ENCODE measurements around the gene MRPS26.
"Not testable (repeated sequence)": the region's sequence is repeated elsewhere in the genome, so short reads cannot be mapped to it uniquely, and the experiment has no call there.

Gene MRPS26

GRCh38 chr20:3043322-3043721 lies 2.5 kb upstream of the MRPS26 start, which contains the start of gene GNRH2:
GNRH2 (plus strand) TSS chr20:3043622; CDS start chr20:3044415, 793 bp downstream.
- DNase-seq: no peak

DNA sequence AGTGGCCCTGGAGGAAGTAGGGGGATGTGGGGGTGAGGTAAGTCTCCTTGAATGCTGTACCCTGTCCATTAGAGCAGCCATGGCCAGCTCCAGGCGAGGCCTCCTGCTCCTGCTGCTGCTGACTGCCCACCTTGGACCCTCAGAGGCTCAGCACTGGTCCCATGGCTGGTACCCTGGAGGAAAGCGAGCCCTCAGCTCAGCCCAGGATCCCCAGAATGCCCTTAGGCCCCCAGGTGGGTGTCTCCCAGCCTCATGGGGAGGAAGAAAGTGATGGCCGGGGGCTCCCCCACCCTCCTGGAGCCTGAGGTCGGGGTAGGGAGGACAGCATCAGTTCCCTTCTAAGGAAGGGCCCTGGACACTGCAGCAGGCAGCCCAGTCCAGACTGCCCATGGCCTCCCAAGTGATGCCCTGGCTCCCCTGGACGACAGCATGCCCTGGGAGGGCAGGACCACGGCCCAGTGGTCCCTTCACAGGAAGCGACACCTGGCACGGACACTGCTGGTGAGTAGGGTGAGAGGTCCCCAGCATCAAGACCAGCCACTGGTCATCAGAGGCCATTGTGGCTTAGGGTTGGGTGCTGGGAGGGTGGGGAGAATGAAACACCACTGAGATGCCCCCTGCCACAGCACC lies 1.4 kb upstream of the MRPS26 start:
- no peak for DNase-seq

DNA sequence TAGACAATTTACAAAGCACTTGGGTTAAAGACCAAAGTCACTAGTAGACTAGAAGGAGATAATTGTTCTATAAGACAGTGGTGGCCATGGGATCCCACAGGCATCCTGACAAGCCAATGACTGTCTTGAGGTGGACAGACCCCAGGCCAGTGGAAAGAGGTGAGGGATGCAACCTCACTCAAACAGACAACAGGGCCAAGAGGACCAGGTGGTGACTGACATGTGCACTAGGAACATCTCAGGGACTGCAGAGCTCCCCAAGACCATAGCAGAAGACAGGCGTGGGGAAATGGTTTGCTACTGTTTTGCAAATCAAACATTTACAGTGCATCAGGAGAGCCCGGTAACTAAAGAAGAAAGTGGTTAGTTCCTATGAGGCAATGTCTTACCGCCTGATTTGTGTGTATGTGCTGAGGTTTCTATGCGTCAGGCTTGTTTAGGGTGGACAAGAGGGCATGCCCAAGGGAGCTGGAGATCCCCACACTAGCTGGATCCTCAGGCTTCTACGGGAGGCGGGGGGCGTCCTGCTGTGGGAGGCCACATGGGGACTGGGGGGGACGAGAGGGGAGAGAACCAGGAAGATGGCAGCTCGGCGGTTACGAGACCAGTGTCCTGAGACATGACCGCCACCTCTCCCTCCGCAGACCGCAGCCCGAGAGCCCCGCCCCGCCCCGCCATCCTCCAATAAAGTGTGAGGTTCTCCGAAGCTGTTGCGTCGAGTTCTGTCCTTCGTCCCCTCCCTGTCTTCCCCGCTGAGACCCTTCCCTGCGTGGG lies 623 bp upstream of the MRPS26 start:
- peak; percentile 62 for DNase-seq

GRCh38 chr20:3046677-3047462 lies 1.0 kb downstream of the MRPS26 start:
- no peak for DNase-seq

DNA sequence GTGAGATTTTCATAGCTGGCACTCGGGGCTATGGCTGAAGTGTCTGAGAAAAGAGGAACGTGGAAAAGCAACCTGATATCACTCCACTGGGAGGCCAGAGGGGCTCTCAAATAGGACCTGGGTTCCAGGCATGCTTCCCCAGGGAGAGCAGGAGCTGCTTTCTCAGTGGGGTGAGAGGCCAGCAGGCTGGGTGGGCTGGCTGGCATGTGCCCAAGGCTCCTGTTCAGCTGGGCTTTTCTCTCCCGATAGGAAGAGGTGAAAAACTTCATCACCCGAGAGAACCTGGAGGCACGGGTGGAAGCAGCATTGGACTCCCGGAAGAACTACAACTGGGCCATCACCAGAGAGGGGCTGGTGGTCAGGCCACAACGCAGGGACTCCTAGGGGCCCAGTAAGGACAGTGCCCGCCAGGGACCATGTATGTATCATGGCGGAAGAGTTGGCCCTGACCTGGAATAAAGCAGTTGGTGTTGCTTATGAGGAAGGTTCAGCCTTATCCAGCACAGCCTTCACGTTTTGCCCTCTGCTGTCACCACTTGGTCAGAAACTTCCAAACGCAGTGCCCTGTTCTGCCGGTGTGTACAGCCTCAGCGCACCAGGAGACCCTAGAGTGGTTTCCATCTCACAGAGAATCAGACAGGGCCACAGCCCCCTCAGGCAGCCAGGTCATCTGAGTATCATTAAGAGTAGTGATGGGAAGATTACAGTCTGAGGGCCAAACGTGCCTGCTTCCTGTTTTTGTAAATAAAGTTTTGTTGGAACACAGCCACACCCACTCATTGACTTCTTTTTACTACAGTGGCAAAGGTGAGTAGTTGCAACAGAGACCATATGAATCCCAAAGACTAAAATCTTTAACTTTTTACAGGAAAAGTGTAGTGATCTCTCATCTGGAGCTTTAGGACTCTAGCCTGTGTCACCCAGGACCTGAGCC lies 1.9 kb downstream of the MRPS26 start:
- DNase-seq: no peak

GRCh38 chr20:3051385-3052019 lies 5.7 kb downstream of the MRPS26 start:
- DNase-seq: no peak

- DNase-seq: no peak
Measured at GRCh38 chr20:3059489-3059888, 13.6 kb downstream of the MRPS26 start.

GRCh38 chr20:3064119-3064518 lies 18.3 kb downstream of the MRPS26 start:
- not testable (repeated sequence) for DNase-seq

DNA sequence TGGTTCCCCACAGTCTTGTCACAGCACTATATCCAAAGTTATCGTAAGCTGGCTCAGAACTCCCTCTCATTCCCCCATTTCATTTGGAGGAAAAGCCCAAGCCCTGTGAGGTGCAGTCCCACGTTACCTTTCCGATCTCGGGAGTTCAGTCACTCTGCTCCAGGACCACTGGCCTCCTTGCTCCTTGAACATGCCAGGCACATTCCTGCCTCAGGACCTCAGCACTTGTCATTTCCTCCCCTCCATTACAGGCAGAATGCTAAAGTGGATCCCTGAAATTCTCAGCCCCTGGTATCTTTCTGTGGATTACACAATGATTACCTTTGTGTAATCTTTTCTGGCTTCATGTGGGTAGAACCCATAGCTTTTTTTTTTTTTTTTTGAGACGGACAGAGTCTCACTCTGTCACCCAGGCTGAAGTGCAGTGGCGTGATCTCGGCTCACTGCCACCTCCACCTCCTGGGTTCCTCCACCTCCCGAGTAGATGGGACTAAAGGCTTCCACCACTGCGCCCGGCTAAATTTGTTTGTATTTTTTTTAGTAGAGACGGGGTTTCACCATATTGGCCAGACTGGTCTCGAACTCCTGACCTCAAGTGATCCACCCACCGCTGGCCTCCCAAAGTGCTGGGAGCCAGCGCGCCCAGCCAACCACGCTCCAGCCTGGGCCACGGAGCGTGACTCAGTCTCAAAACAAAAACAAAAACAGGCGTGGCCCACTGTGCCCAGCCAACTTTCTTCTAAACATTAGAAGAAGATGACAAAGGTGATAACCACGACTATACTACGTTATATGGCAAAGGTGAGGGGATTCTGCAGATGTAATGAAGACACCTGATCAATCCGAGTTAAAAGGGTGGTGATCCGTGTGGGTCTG lies 21.5 kb downstream of the MRPS26 start:
- DNase-seq: no peak

GRCh38 chr20:3068075-3068474 lies 22.2 kb downstream of the MRPS26 start:
- no peak for DNase-seq

DNA sequence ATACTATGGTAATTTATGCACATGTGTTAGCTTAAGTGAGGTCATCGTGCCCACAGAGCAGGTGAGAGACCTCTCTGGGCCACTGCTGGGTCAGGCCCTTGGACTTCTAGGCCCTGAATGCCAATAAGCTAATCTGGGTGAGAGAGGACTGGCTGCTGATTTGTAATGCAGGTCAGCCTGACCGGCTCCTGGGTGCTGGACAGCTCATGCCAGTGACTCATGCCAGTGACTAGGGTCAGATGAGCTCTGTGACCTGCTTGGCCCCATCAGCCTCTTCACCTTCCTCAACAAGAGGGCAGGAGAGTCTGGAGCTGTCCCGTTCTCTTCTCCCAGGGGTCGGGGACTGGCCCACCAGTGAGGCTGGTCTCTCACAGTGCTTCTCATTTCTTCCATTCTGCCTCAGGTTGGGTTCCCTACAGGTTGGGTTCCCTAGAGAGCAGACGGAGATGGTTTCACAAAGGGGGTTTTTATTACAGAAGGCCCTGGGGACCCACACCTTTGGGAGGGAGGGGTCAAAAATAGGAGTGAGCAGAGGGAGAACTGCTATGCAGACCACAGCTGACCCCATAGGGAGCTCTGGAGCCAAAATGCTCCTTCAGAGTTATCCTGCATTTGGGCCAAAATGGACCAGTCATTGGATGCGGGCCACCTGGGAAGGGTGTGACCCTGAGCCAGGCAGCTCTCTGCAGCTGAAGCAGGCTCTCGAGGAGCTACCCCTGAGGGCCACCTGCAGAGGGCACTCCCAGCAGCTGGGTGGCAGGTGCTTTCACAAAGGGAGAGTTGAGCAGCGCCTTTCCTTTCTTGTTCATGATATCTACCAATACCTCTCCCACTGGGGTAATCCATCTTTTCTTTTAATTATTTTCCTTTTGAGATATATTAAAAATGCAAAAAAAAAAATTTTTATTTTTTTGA lies 23.4 kb downstream of the MRPS26 start:
- peak; percentile 39 for DNase-seq

DNA sequence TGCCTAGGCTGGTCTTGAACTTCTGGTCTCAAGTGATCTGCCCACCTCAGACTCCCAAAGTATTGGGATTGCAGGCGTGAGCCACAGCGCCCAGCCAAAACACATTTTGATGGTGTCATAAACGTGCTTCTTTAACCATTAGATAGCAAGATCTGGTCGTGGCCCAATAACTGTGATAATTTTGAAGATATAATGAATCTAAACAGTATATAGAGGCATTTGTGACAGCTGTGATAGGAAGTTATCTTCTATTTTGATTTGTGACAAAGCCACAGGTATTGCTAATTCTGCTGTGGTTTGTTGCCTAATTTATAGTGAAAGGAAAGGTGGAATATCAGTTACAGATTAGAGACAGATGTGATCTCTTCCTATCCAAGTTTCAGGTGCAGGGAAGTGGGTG lies 24.9 kb downstream of the MRPS26 start:
- DNase-seq: no peak

DNA sequence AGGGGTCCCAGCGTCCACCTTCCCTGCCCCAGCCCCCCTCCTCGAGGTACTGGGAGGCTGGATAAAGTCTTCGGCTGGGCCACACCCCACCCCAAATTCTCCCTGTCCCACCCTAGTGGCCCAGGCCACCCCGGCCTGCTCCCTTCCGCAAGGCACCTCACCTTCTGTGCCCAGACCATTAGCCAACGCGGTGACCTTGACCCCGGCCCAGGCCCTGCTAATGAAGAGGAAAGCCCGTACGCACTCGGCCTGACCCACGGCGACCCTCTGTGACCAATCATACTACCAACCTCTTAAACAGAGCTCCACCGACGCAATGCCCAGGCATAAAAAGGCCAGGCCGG lies 25.4 kb downstream of the MRPS26 start:
- no peak for DNase-seq

DNA sequence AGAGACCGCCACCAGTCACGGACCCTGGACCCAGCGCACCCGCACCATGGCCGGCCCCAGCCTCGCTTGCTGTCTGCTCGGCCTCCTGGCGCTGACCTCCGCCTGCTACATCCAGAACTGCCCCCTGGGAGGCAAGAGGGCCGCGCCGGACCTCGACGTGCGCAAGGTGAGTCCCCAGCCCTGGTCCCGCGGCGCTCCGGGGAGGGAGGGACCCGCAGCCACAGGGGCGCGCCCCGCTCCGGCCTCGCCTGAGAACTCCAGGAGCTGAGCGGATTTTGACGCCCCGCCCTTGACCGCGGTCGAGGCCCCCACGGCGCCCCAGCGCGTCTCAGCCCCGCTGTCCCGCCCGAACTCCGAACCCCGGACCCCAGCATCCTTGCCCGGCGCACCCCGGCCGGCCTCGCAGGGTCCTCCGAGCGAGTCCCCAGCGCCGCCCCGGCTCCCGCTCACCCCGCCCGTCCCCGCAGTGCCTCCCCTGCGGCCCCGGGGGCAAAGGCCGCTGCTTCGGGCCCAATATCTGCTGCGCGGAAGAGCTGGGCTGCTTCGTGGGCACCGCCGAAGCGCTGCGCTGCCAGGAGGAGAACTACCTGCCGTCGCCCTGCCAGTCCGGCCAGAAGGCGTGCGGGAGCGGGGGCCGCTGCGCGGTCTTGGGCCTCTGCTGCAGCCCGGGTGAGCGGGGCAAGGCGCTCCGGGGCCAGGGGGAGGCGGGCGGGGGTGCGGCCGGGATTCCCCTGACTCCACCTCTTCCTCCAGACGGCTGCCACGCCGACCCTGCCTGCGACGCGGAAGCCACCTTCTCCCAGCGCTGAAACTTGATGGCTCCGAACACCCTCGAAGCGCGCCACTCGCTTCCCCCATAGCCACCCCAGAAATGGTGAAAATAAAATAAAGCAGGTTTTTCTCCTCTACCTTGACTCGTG lies 26.0 kb downstream of the MRPS26 start, which contains the start of gene OXT:
OXT (plus strand) TSS at position 11 of the 920 bp plus-strand sequence; CDS start at position 47, 36 bp downstream.
- DNase-seq: peak; percentile 79

DNA sequence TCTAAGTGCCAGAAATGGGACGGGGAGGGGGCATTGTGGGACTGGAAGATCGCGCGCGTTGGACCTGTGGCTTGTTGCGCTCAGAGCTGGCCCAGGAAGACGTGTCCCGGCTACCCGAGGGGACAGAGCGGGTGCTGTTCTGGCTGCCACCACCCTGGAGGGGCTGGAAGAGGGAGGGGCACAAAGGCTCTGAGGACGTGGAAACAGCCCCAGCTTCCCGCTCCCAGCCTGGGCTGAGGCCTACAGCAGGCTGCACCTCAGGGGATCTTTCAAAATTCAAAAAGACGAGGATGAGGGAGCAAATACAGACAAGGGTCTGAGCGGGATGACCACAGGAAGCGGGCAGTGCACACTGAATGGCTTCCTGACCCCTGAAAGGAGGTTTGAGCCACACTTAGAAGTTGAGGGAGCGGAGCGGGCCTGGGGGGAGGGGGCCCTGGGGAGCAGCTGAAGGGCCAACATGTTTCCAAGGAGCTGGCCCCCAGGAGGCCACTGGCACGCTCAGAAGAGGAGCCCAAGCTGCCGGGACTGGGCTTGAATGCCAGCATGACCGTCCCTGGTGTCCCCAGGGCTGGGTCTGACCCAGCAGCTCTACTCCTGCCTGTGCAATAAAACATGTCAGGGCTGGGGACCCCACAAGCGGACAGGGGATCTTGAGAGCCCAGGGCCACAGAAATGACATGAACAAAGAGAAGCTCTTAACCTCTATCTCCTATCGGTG lies 26.8 kb downstream of the MRPS26 start:
- DNase-seq: no peak

- DNase-seq: not testable (repeated sequence)
Measured at GRCh38 chr20:3073251-3073643, 27.4 kb downstream of the MRPS26 start.

DNA sequence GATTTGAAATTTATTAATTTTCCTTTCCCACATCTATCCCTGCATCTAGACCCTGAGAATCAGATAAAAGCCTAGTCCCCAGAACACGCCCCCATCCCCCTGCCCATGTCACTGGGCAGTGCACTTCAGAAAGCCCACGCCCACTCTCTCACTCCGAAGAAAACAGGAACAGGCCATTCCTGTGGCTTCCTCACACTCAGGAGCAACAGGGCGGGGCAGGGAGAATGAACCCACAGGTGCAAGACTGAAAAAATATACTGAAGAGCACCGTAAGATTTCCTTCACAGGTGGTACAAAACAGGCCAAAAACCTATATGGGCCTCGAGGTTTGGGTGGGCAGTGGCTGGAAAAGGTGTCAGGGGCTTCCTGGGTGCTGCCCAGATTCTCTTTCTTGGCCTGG lies 29.0 kb downstream of the MRPS26 start:
- DNase-seq: no peak

- DNase-seq: not testable (repeated sequence)
Measured at GRCh38 chr20:3075315-3075714, 29.5 kb downstream of the MRPS26 start.

Measured in CD4-positive, alpha-beta T cell treated with Interleukin-10 for 1 hour (primary cell).